Osteocyte (in vitro differentiated cells): ENCODE measurements around the gene MS4A7. TPM values are rescaled to one million over a fixed set of nuclear protein-coding genes. Genes with fewer than 3 reads are reported as not detected.

Experiments
- DNase-seq: peaks from one replicate; pipeline ENCODE4 v3.0.0; 2021; ENCODE audit warnings: mixed read lengths; ENCODE audit not compliant: unreplicated experiment; ENCODE audit errors: extremely low spot score
- H3K27ac Mint-ChIP-seq: one replicate; pipeline ENCODE4 v1.8.0; 2021; ENCODE audit warnings: mild to moderate bottlenecking, mixed read lengths; ENCODE audit not compliant: unreplicated experiment
- H3K27me3 Mint-ChIP-seq: one replicate; pipeline ENCODE4 v1.8.0; 2021; ENCODE audit warnings: mixed read lengths; ENCODE audit not compliant: unreplicated experiment
- H3K36me3 Mint-ChIP-seq: one replicate; pipeline ENCODE4 v1.8.0; 2021; ENCODE audit warnings: mixed read lengths; ENCODE audit not compliant: unreplicated experiment
- H3K4me1 Mint-ChIP-seq: one replicate; pipeline ENCODE4 v1.8.0; 2021; ENCODE audit warnings: mixed read lengths; ENCODE audit not compliant: unreplicated experiment
- H3K4me3 Mint-ChIP-seq: one replicate; pipeline ENCODE4 v1.8.0; 2021; ENCODE audit warnings: mild to moderate bottlenecking, moderate library complexity, mixed read lengths; ENCODE audit not compliant: unreplicated experiment
- H3K9me3 Mint-ChIP-seq: one replicate; pipeline ENCODE4 v1.8.0; 2021; ENCODE audit warnings: mixed read lengths; ENCODE audit not compliant: unreplicated experiment
- CTCF ChIP-seq: fragments of 200-600 bp; sonication (generic); IDR thresholded peaks from 2 replicates; pipeline ENCODE4 v1.5.0; 2021; ENCODE audit warnings: antibody characterized with exemption, mild to moderate bottlenecking, moderate library complexity
- total RNA-seq: library from RNA; stranded (reverse); gene quantifications from 2 replicates; pipeline ENCODE4 v1.2.1, GENCODE V29; 2021

Gene MS4A7
- total RNA-seq, 1 donor from 2014 or later: not detected

DNA sequence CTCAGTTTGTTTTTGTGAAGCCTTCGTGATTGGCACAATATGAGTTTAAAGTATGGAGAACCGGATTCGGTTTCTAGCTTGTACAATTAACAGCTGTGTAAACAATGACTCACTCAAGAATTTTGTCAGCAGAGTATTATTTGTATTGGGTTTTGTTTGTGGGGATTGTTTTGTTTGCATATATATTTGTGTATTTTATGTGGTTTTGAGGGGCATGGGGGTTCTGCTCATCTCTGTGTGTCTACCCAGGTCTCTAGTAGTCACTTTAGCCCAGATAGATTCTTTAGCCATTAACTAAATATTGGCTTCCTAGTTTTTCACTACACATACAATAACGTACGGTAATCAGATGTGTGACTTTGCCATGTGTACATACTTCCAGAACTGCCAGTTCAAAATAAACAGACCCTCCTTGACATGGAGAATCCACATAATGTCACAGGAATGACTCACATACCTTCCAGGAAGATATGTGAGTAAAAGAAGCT is 7.5 kb upstream of the MS4A7 start:
- no peak for DNase-seq
- TF ChIP-seq CTCF: no peak
- H3K4me3 Mint-ChIP-seq: no peak overlapping the region
- H3K4me1 Mint-ChIP-seq: peaks cover 17% of the 10 kb centered on the region
- no peaks in the 10 kb centered on the region for H3K36me3 Mint-ChIP-seq
- peaks cover 8% of the 10 kb centered on the region for H3K27me3 Mint-ChIP-seq
- no peaks in the 10 kb centered on the region for H3K9me3 Mint-ChIP-seq
- peak overlapping the region; percentile 24 for H3K27ac Mint-ChIP-seq

DNA sequence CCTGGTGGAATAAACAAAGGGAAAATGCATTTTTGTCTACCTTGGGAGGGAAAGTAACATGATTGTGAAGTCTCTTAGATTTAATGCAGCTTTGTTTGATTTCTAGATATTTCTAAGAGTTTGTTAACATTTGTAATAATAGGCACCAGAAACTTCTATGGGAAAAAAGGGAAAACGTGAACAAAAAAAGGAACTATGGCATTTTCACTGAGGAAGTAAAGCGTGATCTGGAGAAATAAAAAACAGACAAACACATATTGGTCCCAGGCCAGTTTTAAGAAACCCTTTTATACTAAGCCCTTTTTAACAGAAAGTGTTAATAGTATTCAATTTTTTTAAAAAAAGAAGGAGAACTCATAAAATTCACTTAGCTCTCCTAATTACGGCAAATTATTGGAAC is 6.9 kb upstream of the MS4A7 start:
- no peak for TF ChIP-seq CTCF
- Mint-ChIP-seq H3K27me3 (peaks cover 8% of the 10 kb centered on the region), H3K27ac (no peak overlapping the region), H3K4me1 (peaks cover 17% of the 10 kb centered on the region), H3K9me3 (no peaks in the 10 kb centered on the region), H3K4me3 (no peak overlapping the region), H3K36me3 (no peaks in the 10 kb centered on the region)
- no peak for DNase-seq

GRCh38 chr11:60371854-60372253 is 6.5 kb upstream of the MS4A7 start:
- no peaks in the 10 kb centered on the region for H3K9me3 Mint-ChIP-seq
- peaks cover 12% of the 10 kb centered on the region for H3K27me3 Mint-ChIP-seq
- H3K27ac Mint-ChIP-seq: no peak overlapping the region
- H3K4me3 Mint-ChIP-seq: no peak overlapping the region
- DNase-seq: no peak
- peaks cover 17% of the 10 kb centered on the region for H3K4me1 Mint-ChIP-seq
- no peaks in the 10 kb centered on the region for H3K36me3 Mint-ChIP-seq
- TF ChIP-seq CTCF: no peak

GRCh38 chr11:60372767-60373166 is 5.6 kb upstream of the MS4A7 start:
- TF ChIP-seq CTCF: no peak
- H3K4me3 Mint-ChIP-seq: no peak overlapping the region
- H3K36me3 Mint-ChIP-seq: no peaks in the 10 kb centered on the region
- H3K4me1 Mint-ChIP-seq: peaks cover 17% of the 10 kb centered on the region
- no peak overlapping the region for H3K27ac Mint-ChIP-seq
- DNase-seq: no peak
- H3K9me3 Mint-ChIP-seq: no peaks in the 10 kb centered on the region
- peaks cover 20% of the 10 kb centered on the region for H3K27me3 Mint-ChIP-seq

GRCh38 chr11:60375316-60375715 is 3.0 kb upstream of the MS4A7 start:
- DNase-seq: no peak
- Mint-ChIP-seq H3K4me3 (no peak overlapping the region), H3K27ac (no peak overlapping the region), H3K27me3 (peaks cover 36% of the 10 kb centered on the region), H3K9me3 (no peaks in the 10 kb centered on the region), H3K36me3 (no peaks in the 10 kb centered on the region), H3K4me1 (peaks cover 14% of the 10 kb centered on the region)
- TF ChIP-seq CTCF: no peak
